Neural cell (in vitro differentiated cells): ENCODE results near the gene GPR141. TPM values are rescaled to one million over a fixed set of nuclear protein-coding genes. Genes with fewer than 3 reads are reported as not detected.

Source experiments
- H2AFZ ChIP-seq: fragments of 200-600, 300-800 bp; sonication (generic), shearing (Covaris generic); 2 replicates; pipeline ENCODE4 v1.6.0; 2014; ENCODE audit warnings: low read depth, mild to moderate bottlenecking, antibody characterized with exemption, low read length, moderate library complexity
- H3F3A ChIP-seq: fragments of 200-600 bp; shearing (Covaris generic); 2 replicates; pipeline ENCODE4 v1.6.1; 2016; ENCODE audit warnings: mild to moderate bottlenecking, moderate library complexity, mixed read lengths, antibody characterized with exemption, low read length; ENCODE audit not compliant: insufficient read depth, poor library complexity, severe bottlenecking
- H3K27ac ChIP-seq: fragments of 200-600, 300-800 bp; sonication (generic), shearing (Covaris generic); 2 replicates; pipeline ENCODE4 v1.5.1; 2014; ENCODE audit warnings: mild to moderate bottlenecking, low read length, moderate library complexity
- H3K27me3 ChIP-seq: fragments of 300-800, 200-600 bp; sonication (generic), shearing (Covaris generic); 2 replicates; pipeline ENCODE4 v1.6.0; 2014; ENCODE audit warnings: mild to moderate bottlenecking, low read depth, low read length, moderate library complexity; ENCODE audit not compliant: insufficient read depth
- H3K36me3 ChIP-seq: fragments of 300-800, 200-600 bp; sonication (generic), shearing (Covaris generic); 2 replicates; pipeline ENCODE4 v1.5.1; 2014; ENCODE audit warnings: mild to moderate bottlenecking, antibody characterized with exemption, low read length, moderate library complexity; ENCODE audit not compliant: insufficient read depth
- H3K4me2 ChIP-seq: fragments of 300-800, 200-600 bp; sonication (generic), shearing (Covaris generic); 2 replicates; pipeline ENCODE4 v1.6.0; 2014; ENCODE audit warnings: mild to moderate bottlenecking, low read length
- H3K4me3 ChIP-seq: fragments of 300-800, 200-600 bp; sonication (generic), shearing (Covaris generic); 2 replicates; pipeline ENCODE4 v1.5.1; 2014; ENCODE audit warnings: mild to moderate bottlenecking, low read length, moderate library complexity
- H3K79me2 ChIP-seq: fragments of 200-600 bp; shearing (Covaris generic); replicated peaks from 2 replicates; pipeline ENCODE4 v1.6.0; 2014; ENCODE audit warnings: mild to moderate bottlenecking, low read length, moderate library complexity; ENCODE audit not compliant: insufficient read depth
- H3K9ac ChIP-seq: fragments of 300-800, 200-600 bp; sonication (generic), shearing (Covaris generic); 2 replicates; pipeline ENCODE4 v1.6.1; 2016; ENCODE audit warnings: mild to moderate bottlenecking, low read length, mixed read lengths
- H3K9me2 ChIP-seq: fragments of 200-600 bp; shearing (Covaris generic); 2 replicates; pipeline ENCODE4 v1.6.1; 2016; ENCODE audit warnings: mild to moderate bottlenecking, low read length, mixed read lengths; ENCODE audit not compliant: insufficient read depth
- H3K9me3 ChIP-seq: fragments of 200-600, 300-800 bp; sonication (generic), shearing (Covaris generic); 2 replicates; pipeline ENCODE4 v1.6.1; 2016; ENCODE audit warnings: mild to moderate bottlenecking, mixed run types, low read length, moderate library complexity, mixed read lengths
- H4K20me1 ChIP-seq: fragments of 200-600 bp; shearing (Covaris generic); 2 replicates; pipeline ENCODE4 v1.6.1; 2016; ENCODE audit warnings: mild to moderate bottlenecking, mixed run types; ENCODE audit not compliant: insufficient read depth
- EP300 ChIP-seq: fragments of 450-650 bp; conservative IDR thresholded peaks from 2 replicates; pipeline ENCODE4 v1.6.1; 2014; ENCODE audit warnings: antibody characterized with exemption, mild to moderate bottlenecking, moderate library complexity; ENCODE audit not compliant: poor library complexity, severe bottlenecking
- EZH2 ChIP-seq: fragments of 200-600, 300-800 bp; shearing (Covaris generic), sonication (generic); IDR thresholded peaks from 2 replicates; pipeline ENCODE4 v1.6.1; 2014; ENCODE audit warnings: antibody characterized with exemption, low read length, borderline replicate concordance, mild to moderate bottlenecking; ENCODE audit not compliant: insufficient read depth, poor library complexity, severe bottlenecking
- MXI1 ChIP-seq: fragments of 450-650 bp; conservative IDR thresholded peaks from 2 replicates; pipeline ENCODE4 v1.6.1; 2014; ENCODE audit warnings: antibody characterized with exemption, mild to moderate bottlenecking; ENCODE audit not compliant: poor library complexity, severe bottlenecking
- POLR2AphosphoS5 ChIP-seq: IDR thresholded peaks from 2 replicates; pipeline ENCODE4 v1.6.1; 2012
- RAD21 ChIP-seq: fragments of 450-650 bp; conservative IDR thresholded peaks from 2 replicates; pipeline ENCODE4 v1.6.1; 2014; ENCODE audit warnings: antibody characterized with exemption, mild to moderate bottlenecking, moderate library complexity
- SMC3 ChIP-seq: fragments of 450-650 bp; conservative IDR thresholded peaks from 2 replicates; pipeline ENCODE4 v1.6.1; 2014; ENCODE audit warnings: antibody characterized with exemption, mild to moderate bottlenecking, moderate library complexity; ENCODE audit not compliant: poor library complexity
- TAF1 ChIP-seq: IDR thresholded peaks from 2 replicates; pipeline ENCODE4 v1.6.1; 2012; ENCODE audit warnings: low read depth
- polyA plus RNA-seq: library from polyadenylated mRNA; depleted of rRNA; stranded (reverse); fragments of >200 nt; gene quantifications from 2 replicates; pipeline ENCODE4 v1.2.3, GENCODE V29; 2014
- TF ChIP-seq, protein P1 (sequence below): fragments of 450-650 bp; IDR thresholded peaks from 2 replicates; pipeline ENCODE4 v1.5.1; 2014; ENCODE audit warnings: antibody characterized with exemption, mild to moderate bottlenecking, moderate library complexity; ENCODE audit not compliant: poor library complexity, severe bottlenecking
- TF ChIP-seq, protein P2 (sequence below): IDR thresholded peaks from 2 replicates; pipeline ENCODE4 v1.6.1; 2012; ENCODE audit warnings: borderline replicate concordance

Gene GPR141
- polyA plus RNA-seq, 1 donor from 2014 or later = not detected

DNA sequence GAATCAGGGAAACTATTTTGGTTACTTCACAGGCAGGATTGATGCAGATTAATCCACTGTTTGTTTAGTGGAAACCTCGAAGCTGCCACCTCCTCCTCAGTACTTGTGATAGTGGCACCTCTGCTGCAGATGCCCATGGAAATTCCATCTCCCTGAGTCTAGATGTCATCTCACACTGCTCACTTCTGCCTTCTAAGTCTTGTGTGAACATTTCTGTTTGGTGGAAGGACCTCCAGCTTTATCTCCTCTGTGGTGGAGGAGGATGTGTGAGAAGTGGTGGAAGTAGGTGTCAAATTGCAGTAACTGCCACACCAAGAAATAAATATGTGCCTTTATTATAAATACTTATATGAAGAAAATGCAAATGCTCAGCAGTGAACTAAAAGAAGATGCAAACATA lies 25.8 kb upstream of the GPR141 start:
- no peak overlapping the region for H2AFZ ChIP-seq
- no peak for TF ChIP-seq RAD21
- TF ChIP-seq, protein P1, sequence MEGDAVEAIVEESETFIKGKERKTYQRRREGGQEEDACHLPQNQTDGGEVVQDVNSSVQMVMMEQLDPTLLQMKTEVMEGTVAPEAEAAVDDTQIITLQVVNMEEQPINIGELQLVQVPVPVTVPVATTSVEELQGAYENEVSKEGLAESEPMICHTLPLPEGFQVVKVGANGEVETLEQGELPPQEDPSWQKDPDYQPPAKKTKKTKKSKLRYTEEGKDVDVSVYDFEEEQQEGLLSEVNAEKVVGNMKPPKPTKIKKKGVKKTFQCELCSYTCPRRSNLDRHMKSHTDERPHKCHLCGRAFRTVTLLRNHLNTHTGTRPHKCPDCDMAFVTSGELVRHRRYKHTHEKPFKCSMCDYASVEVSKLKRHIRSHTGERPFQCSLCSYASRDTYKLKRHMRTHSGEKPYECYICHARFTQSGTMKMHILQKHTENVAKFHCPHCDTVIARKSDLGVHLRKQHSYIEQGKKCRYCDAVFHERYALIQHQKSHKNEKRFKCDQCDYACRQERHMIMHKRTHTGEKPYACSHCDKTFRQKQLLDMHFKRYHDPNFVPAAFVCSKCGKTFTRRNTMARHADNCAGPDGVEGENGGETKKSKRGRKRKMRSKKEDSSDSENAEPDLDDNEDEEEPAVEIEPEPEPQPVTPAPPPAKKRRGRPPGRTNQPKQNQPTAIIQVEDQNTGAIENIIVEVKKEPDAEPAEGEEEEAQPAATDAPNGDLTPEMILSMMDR = no peak
- TF ChIP-seq TAF1 = no peak
- TF ChIP-seq EZH2 = no peak
- TF ChIP-seq, protein P2, sequence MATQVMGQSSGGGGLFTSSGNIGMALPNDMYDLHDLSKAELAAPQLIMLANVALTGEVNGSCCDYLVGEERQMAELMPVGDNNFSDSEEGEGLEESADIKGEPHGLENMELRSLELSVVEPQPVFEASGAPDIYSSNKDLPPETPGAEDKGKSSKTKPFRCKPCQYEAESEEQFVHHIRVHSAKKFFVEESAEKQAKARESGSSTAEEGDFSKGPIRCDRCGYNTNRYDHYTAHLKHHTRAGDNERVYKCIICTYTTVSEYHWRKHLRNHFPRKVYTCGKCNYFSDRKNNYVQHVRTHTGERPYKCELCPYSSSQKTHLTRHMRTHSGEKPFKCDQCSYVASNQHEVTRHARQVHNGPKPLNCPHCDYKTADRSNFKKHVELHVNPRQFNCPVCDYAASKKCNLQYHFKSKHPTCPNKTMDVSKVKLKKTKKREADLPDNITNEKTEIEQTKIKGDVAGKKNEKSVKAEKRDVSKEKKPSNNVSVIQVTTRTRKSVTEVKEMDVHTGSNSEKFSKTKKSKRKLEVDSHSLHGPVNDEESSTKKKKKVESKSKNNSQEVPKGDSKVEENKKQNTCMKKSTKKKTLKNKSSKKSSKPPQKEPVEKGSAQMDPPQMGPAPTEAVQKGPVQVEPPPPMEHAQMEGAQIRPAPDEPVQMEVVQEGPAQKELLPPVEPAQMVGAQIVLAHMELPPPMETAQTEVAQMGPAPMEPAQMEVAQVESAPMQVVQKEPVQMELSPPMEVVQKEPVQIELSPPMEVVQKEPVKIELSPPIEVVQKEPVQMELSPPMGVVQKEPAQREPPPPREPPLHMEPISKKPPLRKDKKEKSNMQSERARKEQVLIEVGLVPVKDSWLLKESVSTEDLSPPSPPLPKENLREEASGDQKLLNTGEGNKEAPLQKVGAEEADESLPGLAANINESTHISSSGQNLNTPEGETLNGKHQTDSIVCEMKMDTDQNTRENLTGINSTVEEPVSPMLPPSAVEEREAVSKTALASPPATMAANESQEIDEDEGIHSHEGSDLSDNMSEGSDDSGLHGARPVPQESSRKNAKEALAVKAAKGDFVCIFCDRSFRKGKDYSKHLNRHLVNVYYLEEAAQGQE = no peak
- TF ChIP-seq MXI1 = no peak
- TF ChIP-seq EP300 = no peak
- no peak for TF ChIP-seq SMC3
- TF ChIP-seq POLR2AphosphoS5 = no peak
- H3K4me3 ChIP-seq = no peak overlapping the region
- no peak overlapping the region for H3K4me2 ChIP-seq
- H3K9me2 ChIP-seq = no peaks in the 10 kb centered on the region
- no peaks in the 10 kb centered on the region for H3K36me3 ChIP-seq
- no peak overlapping the region for H3K27ac ChIP-seq
- H3F3A ChIP-seq = no peaks in the 10 kb centered on the region
- H3K27me3 ChIP-seq = no peaks in the 10 kb centered on the region
- no peaks in the 10 kb centered on the region for H4K20me1 ChIP-seq
- H3K9ac ChIP-seq = no peak overlapping the region
- H3K9me3 ChIP-seq = no peaks in the 10 kb centered on the region
- H3K79me2 ChIP-seq = no peaks in the 10 kb centered on the region

DNA sequence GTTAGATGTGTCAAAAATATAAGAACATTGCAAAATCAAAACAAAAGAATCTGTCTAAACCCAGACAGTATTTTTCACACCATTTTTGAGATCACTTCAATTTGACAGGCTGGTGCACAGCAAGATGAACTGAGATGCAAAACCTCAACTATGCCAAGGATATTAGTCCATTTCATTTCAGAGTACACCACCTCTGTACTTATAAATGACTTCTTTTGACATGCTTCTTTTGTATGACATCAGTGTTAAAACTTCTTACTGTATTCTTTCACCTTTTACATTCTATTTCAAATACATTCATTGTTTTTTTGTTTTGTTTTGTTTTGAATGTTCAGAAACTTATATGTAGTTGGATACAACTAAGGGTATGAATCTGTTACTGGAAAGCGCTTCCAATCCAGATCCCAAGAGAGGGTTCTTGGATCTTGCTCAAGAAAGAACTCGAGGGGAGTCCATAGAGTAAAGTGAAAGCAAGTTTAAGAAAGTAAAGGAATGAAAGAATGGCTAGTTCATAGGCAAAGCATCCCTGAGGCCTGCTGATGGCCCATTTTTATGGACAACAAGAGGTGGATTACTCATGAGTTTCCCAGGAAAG lies 23.5 kb upstream of the GPR141 start:
- H3K27ac ChIP-seq = no peak overlapping the region
- no peaks in the 10 kb centered on the region for H3K79me2 ChIP-seq
- no peaks in the 10 kb centered on the region for H4K20me1 ChIP-seq
- no peak overlapping the region for H3K4me2 ChIP-seq
- H3K9me3 ChIP-seq = no peaks in the 10 kb centered on the region
- no peaks in the 10 kb centered on the region for H3K36me3 ChIP-seq
- no peak for TF ChIP-seq EP300
- no peaks in the 10 kb centered on the region for H3F3A ChIP-seq
- H3K4me3 ChIP-seq = no peak overlapping the region
- no peaks in the 10 kb centered on the region for H3K27me3 ChIP-seq
- H2AFZ ChIP-seq = no peak overlapping the region
- H3K9ac ChIP-seq = no peak overlapping the region
- no peaks in the 10 kb centered on the region for H3K9me2 ChIP-seq

DNA sequence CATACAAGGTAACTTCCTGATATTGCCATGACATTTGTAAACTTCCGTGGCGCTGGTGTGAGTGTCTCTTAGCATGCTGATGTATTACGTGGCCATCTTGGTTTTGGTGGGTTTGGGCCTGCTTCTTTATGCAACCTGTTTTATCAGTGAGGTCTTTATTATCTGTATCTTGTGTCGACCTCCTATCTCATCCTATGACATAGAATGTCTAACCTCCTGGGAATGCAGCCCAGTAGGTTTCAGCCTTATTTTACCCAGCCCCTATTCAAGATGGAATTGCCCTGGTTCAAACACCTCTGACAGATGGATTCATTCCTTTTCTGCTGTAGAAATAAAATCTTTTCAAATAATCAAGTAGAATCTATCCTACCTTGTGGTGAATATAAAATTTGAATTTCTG lies 23.0 kb upstream of the GPR141 start:
- Histone ChIP-seq H2AFZ (no peak overlapping the region), H3K9me3 (no peaks in the 10 kb centered on the region), H3F3A (no peaks in the 10 kb centered on the region)

More for the DNA sequence above, 23.0 kb upstream of the GPR141 start:
- Histone ChIP-seq H3K27me3 (no peaks in the 10 kb centered on the region), H4K20me1 (no peaks in the 10 kb centered on the region), H3K36me3 (no peaks in the 10 kb centered on the region), H3K4me2 (no peak overlapping the region), H3K9me2 (no peaks in the 10 kb centered on the region), H3K27ac (no peak overlapping the region), H3K4me3 (no peak overlapping the region), H3K79me2 (no peaks in the 10 kb centered on the region), H3K9ac (no peak overlapping the region)
- TF ChIP-seq MXI1 = no peak
